ENCODE data around the gene OR2T33.

DNA sequence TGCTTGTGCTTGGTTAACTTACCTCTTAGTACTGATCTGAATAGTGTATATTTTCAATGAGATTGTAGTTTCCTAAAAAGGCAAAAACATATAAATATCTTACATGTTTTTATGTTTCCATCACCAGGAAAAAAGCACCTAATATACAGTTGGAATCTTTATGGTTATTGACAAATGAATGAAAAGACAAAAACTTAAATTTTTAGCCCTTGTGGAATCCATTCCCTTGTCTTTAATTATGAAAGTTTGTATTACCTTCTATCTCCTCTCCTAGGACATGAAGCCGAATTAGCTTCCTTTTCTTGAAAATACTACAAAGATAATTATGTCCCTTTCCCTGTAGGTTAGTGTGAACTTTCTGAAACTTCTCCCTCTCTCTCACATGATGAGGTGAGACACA is 25.5 kb upstream of the OR2T33 start, which contains the start of gene OR2T12:
- no peak for TF ChIP-seq CTCF (IDR thresholded peaks at IDR 0.05)
- TF ChIP-seq REST (IDR thresholded peaks at IDR 0.05; ENCODE audit: insufficient read depth in 1 of 2, low read depth in 2 of 2, low read length in 1 of 2): no peak
- TF ChIP-seq SIN3A (IDR thresholded peaks at IDR 0.05; ENCODE audit: borderline replicate concordance, insufficient read depth, low read depth, low read length): no peak
- TF ChIP-seq POLR2AphosphoS5 (IDR thresholded peaks at IDR 0.05; ENCODE audit: low read depth, low read length): no peak
